HG03060 (cell line): ENCODE results near the gene HSPB1.
"Not testable (repeated sequence)": the region's sequence is repeated elsewhere in the genome, so short reads cannot be mapped to it uniquely, and the experiment has no call there.

Experiments used
- ATAC-seq: cut with Tn5 transposase; IDR thresholded peaks from one replicate; pipeline ENCODE4 v1.9.1; 2021; ENCODE audit warnings: low read depth, moderate number of reproducible peaks; ENCODE audit not compliant: unreplicated experiment

The HSPB1 gene

GRCh38 chr7:76281006-76281705 is 21.3 kb upstream of the HSPB1 start:
- ATAC-seq, result no peak

DNA sequence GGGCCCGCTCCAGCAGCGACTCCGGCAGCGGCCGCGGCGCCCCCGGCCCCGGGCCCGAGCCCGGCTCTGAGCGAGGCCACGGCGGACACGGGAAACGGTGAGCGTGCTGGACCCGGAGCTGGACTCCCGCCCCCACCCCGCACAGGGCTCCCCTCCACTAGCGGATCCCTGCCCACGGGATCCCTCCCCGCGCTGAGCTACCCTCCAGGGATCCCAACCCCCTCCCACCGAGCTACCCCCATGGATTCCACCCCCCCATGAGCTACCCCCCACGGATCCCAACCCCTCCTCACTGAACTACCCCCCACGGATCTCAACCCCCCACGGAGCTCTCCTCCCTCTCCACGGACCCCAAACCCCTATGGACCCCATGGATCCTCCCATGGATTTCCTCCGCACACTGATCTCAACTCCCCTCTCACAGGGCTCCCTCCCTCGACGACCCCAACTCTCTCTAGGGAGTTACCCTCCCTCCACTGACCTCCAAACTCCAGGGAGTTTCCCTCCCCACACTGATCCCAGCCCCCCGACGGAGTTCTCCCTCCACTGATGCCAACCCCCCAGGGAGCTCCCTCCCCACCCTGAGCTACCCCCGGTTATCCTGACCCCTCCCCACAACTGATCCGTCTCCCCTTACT is 20.6 kb upstream of the HSPB1 start:
- ATAC-seq, result no peak

GRCh38 chr7:76282344-76283253 is 19.9 kb upstream of the HSPB1 start:
- ATAC-seq, result no peak

DNA sequence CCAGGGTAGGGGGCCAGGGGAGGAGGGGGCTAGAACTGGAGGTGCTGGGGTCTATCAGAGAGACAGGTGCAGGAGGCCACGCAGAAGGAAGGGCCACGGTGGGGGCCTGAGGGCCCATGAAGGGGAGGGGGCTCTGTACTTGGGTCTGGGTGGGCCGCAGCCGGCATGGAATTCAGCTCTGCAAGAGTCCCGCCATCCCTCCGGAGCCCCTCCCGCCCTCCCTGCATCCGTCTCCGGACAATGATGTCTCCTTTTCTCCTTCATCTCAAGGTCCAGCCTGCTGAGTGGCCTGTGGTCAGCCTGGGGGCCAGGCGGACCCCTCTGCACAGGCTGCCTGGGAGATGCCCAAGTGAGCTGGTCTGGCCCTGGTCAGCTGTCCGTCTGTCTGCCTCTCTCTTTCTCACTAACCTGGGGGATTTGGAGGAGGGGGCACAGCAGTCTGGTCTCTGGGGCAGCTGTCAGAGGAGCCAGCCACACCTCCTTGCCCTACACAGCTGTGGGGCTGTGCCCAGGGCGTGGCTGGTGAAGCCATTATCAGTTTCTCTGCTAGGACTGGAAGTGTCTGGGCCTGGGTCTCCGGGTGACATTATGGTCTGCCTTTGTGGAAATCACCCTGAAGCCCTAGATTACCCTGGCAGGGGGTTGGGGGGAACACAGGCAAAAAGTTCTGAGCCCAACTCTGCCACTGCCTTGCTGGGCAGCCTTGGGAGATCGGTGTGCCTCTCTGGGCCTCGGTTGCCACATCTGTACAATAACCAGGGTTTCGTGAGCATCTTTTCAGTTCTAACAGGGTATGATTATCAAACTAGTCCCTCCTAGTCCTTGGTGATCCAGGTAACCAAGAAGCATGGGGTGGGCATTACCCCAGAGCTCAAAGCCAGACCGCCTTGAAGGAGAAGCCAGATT is 19.0 kb upstream of the HSPB1 start:
- ATAC-seq, result no peak

GRCh38 chr7:76285604-76286374 is 16.7 kb upstream of the HSPB1 start:
- ATAC-seq, result no peak

- no peak for ATAC-seq
These were observed 15.6 kb upstream of the HSPB1 start for GRCh38 chr7:76286842-76287403.

DNA sequence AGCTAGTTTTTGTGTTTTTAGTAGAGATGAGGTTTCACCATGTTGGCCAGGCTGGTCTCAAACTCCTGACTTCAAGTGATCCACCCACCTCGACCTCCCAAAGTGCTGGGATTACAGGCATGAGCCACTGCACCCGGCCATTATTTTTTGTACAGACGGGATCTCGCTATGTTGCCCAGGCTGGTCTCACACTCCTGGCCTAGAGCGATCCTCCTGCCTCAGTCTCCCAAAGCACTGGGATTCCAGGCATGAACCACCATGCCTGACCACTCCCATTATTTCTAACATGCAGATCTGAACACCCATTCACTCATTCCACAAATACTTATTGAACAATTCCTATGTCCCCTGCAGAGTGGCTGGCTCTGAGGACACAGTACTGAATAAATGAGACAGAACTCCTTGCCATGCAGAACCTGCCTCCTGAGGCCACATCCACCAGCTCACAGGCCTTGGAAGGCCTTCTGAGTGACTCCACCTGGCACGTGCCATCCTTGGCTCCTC is 11.6 kb upstream of the HSPB1 start:
- ATAC-seq, result not testable (repeated sequence)

DNA sequence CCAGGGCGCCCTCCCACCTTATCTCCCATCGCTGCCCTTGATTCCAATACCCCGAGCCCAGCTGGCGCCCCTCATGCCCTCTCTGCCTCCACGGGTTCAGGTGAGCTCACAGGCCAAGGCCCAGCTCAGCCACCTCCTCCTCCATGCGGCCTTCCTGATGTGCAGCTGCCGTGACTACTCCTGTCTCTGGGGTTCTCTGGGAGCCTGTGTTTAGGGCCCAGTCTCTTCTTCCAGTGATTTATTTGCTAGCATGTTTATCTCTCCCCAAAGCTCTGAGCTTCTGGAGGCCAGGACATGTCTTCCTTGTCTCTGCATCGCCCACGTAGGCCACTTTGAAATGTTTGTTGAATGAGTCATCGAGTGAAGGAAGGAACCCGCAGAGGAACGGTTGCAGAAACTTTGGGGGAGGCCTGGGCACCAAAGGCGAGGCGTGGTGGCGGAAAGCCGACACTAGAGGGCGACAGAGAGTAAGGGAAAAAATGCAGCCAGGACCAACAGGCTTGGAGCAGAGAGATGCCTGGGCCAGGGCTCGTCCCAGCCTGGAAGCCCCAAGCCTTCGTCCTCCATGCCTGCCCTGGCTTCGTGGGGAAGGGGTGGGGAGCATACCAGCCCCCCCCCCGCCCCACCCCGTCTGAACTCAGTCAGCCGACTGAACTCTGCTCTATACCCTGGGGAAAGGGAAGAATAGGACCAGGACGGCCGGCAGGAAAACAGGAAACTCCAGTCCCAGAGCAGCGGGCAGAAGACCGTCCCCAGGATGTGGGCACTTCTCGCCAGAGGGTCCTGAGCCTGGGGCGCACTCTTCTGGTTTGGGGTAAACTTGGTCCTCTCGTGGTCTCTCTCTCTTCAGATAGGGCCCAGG is 10.9 kb upstream of the HSPB1 start:
- ATAC-seq, result no peak

DNA sequence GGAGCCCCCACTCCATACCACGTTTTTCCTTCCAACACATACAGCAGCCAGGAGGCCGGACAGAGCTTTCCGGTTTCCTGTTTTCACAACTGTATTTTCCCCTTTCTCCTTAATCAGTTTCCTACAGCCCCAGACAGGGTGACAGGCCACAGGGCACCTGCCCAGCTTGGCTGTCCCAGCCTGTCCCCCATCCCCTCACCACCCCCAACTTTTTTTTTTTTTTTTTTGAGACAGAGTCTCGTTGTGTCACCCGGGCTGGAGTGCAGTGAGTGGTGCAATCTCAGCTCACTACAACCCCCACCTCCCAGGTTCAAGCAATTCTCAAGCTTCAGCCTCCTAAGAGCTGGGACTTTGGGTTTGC is 10.3 kb upstream of the HSPB1 start:
- ATAC-seq, result no peak

- ATAC-seq, result not testable (repeated sequence)
These were observed 9.6 kb upstream of the HSPB1 start for GRCh38 chr7:76292911-76293310.

DNA sequence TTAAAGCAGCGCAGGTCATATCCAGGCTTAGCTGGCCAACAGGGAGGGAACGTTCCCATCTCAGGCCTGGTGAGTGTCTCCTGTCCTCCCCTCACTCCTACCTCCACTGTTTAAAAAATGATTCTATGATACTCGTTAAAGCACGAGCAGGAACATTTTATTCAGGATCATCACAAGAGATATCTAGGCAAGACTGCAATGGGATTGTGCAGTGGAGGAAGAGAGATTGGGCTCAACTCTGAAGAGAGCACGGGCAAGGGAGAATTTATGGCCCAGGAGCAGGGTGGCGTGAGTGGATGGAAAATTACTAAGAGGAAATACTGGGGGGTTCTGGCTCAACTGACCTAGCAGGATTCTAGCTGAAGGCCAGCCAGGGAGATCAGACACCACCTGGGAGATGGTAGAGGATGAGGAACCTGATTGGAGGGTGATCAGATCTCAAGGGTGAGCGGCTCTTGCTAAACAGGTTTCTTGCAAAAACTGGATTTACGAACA is 9.0 kb upstream of the HSPB1 start:
- no peak for ATAC-seq

- ATAC-seq, result no peak
These were observed 8.0 kb upstream of the HSPB1 start for GRCh38 chr7:76294344-76295024.

DNA sequence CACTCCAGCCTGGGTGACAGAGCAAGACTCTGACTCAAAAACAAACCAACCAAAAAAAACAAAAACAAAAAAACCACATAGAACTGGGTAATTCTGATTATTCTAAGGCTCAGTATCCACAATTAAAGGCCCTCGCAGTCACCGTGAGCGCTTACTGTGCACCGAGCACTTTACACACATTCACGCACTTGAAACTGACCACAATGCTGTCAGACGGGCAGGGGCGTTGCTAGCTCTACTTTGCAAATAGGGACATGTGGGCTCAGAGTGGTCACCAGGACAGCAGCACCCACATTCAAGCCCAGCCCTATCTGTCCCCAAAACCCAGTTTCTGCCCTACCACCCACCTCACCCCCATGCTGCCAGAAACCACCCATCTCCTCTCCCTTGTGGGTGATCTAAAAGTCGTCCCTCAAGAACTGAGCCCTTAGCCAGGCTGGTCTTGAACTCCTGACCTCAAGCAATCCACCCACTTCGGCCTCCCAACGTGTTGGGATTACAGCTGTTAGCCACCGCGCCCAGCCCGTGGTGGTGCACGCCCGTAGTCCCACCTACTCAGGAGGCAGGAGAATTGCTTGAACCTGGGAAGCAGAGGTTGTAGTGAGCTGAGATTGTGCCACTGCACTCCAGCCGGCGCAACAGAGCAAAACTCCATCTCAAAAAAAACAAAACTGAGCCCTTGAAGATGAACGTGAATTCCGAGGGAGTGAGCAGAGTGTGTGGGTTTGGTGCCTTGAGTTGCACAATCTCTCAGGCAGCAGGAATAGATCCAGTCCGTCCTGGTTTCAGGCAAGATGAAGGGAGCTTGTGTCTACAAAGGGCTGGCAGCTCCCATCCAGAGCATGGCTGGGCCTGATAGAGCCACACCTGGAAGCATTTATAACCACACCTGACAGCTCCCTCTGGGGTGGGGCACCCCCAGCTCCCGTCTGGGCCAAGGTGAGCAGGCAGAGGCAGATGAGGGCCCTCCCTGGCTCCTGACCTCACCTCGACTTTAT is 5.4 kb upstream of the HSPB1 start:
- no peak for ATAC-seq

DNA sequence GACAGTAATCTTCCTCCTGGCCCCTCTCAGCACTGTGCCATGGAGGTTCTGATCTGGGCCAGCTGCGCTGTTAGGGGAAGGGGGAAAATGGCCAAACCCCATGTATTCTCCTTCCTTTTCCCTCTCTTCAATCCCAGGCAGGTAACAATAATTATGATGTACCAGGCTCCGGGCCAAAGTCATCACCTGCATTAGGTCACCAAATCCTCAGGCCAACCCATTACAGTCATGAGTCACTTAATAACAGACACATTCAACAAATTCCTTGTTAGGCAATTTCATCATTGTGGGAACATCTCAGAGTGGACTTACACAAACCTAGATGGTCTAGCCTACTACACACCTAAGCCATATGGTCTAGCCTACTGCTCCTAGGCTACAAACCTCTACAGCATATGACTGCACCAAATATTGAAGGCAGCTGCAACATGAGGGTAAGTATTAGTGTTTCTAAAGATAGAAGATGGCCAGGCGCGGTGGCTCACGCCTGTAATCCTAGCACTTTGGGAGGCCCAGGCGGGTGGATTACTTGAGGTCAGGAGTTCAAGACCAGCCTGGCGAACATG is 2.2 kb upstream of the HSPB1 start:
- no peak for ATAC-seq

- no peak for ATAC-seq
These were observed 1.5 kb upstream of the HSPB1 start for GRCh38 chr7:76301000-76301399.
